ENCODE results near the gene WWOX. TPM values are rescaled to one million over a fixed set of nuclear protein-coding genes. Genes with fewer than 3 reads are reported as not detected.

WWOX gene
- total RNA-seq, 1 donor from 2014 or later: 34.9 TPM

GRCh38 chr16:78930561-78930960, 831.1 kb downstream of the WWOX start:
- no peak for DNase-seq (ENCODE audit: low read depth)
- TF ChIP-seq, protein P1, sequence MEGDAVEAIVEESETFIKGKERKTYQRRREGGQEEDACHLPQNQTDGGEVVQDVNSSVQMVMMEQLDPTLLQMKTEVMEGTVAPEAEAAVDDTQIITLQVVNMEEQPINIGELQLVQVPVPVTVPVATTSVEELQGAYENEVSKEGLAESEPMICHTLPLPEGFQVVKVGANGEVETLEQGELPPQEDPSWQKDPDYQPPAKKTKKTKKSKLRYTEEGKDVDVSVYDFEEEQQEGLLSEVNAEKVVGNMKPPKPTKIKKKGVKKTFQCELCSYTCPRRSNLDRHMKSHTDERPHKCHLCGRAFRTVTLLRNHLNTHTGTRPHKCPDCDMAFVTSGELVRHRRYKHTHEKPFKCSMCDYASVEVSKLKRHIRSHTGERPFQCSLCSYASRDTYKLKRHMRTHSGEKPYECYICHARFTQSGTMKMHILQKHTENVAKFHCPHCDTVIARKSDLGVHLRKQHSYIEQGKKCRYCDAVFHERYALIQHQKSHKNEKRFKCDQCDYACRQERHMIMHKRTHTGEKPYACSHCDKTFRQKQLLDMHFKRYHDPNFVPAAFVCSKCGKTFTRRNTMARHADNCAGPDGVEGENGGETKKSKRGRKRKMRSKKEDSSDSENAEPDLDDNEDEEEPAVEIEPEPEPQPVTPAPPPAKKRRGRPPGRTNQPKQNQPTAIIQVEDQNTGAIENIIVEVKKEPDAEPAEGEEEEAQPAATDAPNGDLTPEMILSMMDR (IDR thresholded peaks at IDR 0.05; ENCODE audit: insufficient read depth, low read length, poor library complexity, severe bottlenecking): no peak
- Histone ChIP-seq H3K4me3 (ENCODE audit: low read depth, low read length) (no peak overlapping the region), H3K36me3 (ENCODE audit: control insufficient read depth, insufficient read depth, low read length) (no peaks in the 10 kb centered on the region), H3K27me3 (ENCODE audit: control insufficient read depth, insufficient read depth, low read length) (no peaks in the 10 kb centered on the region)

- no peak for DNase-seq (ENCODE audit: low read depth)
These were observed 831.8 kb downstream of the WWOX start for GRCh38 chr16:78931267-78931666.

GRCh38 chr16:78931678-78932077, 832.2 kb downstream of the WWOX start:
- H3K36me3 ChIP-seq (ENCODE audit: control insufficient read depth, insufficient read depth, low read length): no peaks in the 10 kb centered on the region
- DNase-seq (ENCODE audit: low read depth): no peak
- TF ChIP-seq, protein P1 (IDR thresholded peaks at IDR 0.05; ENCODE audit: insufficient read depth, low read length, poor library complexity, severe bottlenecking): no peak
- no peak overlapping the region for H3K4me3 ChIP-seq (ENCODE audit: low read depth, low read length)
- no peaks in the 10 kb centered on the region for H3K27me3 ChIP-seq (ENCODE audit: control insufficient read depth, insufficient read depth, low read length)

More at GRCh38 chr16:78931267-78931666, 831.8 kb downstream of the WWOX start:
- H3K36me3 ChIP-seq (ENCODE audit: control insufficient read depth, insufficient read depth, low read length): no peaks in the 10 kb centered on the region
- TF ChIP-seq, protein P1 (IDR thresholded peaks at IDR 0.05; ENCODE audit: insufficient read depth, low read length, poor library complexity, severe bottlenecking): no peak
- H3K4me3 ChIP-seq (ENCODE audit: low read depth, low read length): no peak overlapping the region
- H3K27me3 ChIP-seq (ENCODE audit: control insufficient read depth, insufficient read depth, low read length): no peaks in the 10 kb centered on the region

GRCh38 chr16:78932355-78932943, 833.0 kb downstream of the WWOX start:
- H3K4me3 ChIP-seq (ENCODE audit: low read depth, low read length): no peak overlapping the region
- no peaks in the 10 kb centered on the region for H3K27me3 ChIP-seq (ENCODE audit: control insufficient read depth, insufficient read depth, low read length)
- TF ChIP-seq, protein P1 (IDR thresholded peaks at IDR 0.05; ENCODE audit: insufficient read depth, low read length, poor library complexity, severe bottlenecking): no peak
- H3K36me3 ChIP-seq (ENCODE audit: control insufficient read depth, insufficient read depth, low read length): no peaks in the 10 kb centered on the region
- DNase-seq (ENCODE audit: low read depth): no peak

- no peaks in the 10 kb centered on the region for H3K36me3 ChIP-seq (ENCODE audit: control insufficient read depth, insufficient read depth, low read length)
- TF ChIP-seq, protein P1 (IDR thresholded peaks at IDR 0.05; ENCODE audit: insufficient read depth, low read length, poor library complexity, severe bottlenecking): no peak
- H3K4me3 ChIP-seq (ENCODE audit: low read depth, low read length): no peak overlapping the region
- DNase-seq (ENCODE audit: low read depth): no peak
- no peaks in the 10 kb centered on the region for H3K27me3 ChIP-seq (ENCODE audit: control insufficient read depth, insufficient read depth, low read length)
These were observed 836.6 kb downstream of the WWOX start for GRCh38 chr16:78936060-78936459.

- Histone ChIP-seq H3K27me3 (ENCODE audit: control insufficient read depth, insufficient read depth, low read length) (no peaks in the 10 kb centered on the region), H3K4me3 (ENCODE audit: low read depth, low read length) (no peak overlapping the region), H3K36me3 (ENCODE audit: control insufficient read depth, insufficient read depth, low read length) (no peaks in the 10 kb centered on the region)
- no peak for DNase-seq (ENCODE audit: low read depth)
- TF ChIP-seq, protein P1 (IDR thresholded peaks at IDR 0.05; ENCODE audit: insufficient read depth, low read length, poor library complexity, severe bottlenecking): no peak
These were observed 840.1 kb downstream of the WWOX start for GRCh38 chr16:78939597-78939996.

Measured in kidney epithelial cell (primary cell).